ENCODE results near the gene PIK3CA.

Gene PIK3CA

GRCh38 chr3:179158336-179159039 is 10.3 kb downstream of the PIK3CA start:
- DNase-seq = no peak

GRCh38 chr3:179163503-179163902 is 15.3 kb downstream of the PIK3CA start:
- no peak for DNase-seq

GRCh38 chr3:179164857-179165256 is 16.7 kb downstream of the PIK3CA start:
- no peak for DNase-seq

GRCh38 chr3:179166561-179167201 is 18.5 kb downstream of the PIK3CA start:
- DNase-seq = no peak

GRCh38 chr3:179168918-179169317 is 20.8 kb downstream of the PIK3CA start:
- no peak for DNase-seq

GRCh38 chr3:179172546-179172945 is 24.4 kb downstream of the PIK3CA start:
- no peak for DNase-seq

GRCh38 chr3:179174316-179174715 is 26.2 kb downstream of the PIK3CA start:
- DNase-seq = no peak

- DNase-seq = no peak
These were observed 26.7 kb downstream of the PIK3CA start for GRCh38 chr3:179174898-179175297.

GRCh38 chr3:179175358-179175757 is 27.2 kb downstream of the PIK3CA start:
- no peak for DNase-seq

- no peak for DNase-seq
These were observed 29.5 kb downstream of the PIK3CA start for GRCh38 chr3:179177611-179178010.

- DNase-seq = no peak
These were observed 31.1 kb downstream of the PIK3CA start for GRCh38 chr3:179179256-179179655.

- peak; percentile 93 for DNase-seq
These were observed 32.0 kb downstream of the PIK3CA start for GRCh38 chr3:179179979-179180759.

- DNase-seq = no peak
These were observed 32.9 kb downstream of the PIK3CA start for GRCh38 chr3:179181021-179181472.

- DNase-seq = no peak
These were observed 33.9 kb downstream of the PIK3CA start for GRCh38 chr3:179181993-179182551.

GRCh38 chr3:179182902-179183301 is 34.7 kb downstream of the PIK3CA start:
- DNase-seq = no peak

- no peak for DNase-seq
These were observed 36.7 kb downstream of the PIK3CA start for GRCh38 chr3:179184826-179185225.

- DNase-seq = no peak
These were observed 38.3 kb downstream of the PIK3CA start for GRCh38 chr3:179186426-179186825.

GRCh38 chr3:179189759-179190158 is 41.6 kb downstream of the PIK3CA start:
- DNase-seq = no peak

- DNase-seq = no peak
These were observed 42.4 kb downstream of the PIK3CA start for GRCh38 chr3:179190581-179190980.

- DNase-seq = no peak
These were observed 44.4 kb downstream of the PIK3CA start for GRCh38 chr3:179192542-179192941.

GRCh38 chr3:179194931-179195330 is 46.8 kb downstream of the PIK3CA start:
- DNase-seq = no peak

GRCh38 chr3:179196098-179196497 is 47.9 kb downstream of the PIK3CA start:
- DNase-seq = no peak

- DNase-seq = no peak
These were observed 48.5 kb downstream of the PIK3CA start for GRCh38 chr3:179196700-179197099.

- DNase-seq = no peak
These were observed 52.6 kb downstream of the PIK3CA start for GRCh38 chr3:179200790-179201189.
